Cardiac septum (tissue), 1 donor: Measurements from ENCODE around the gene RANBP1. TPM values are rescaled to one million over a fixed set of nuclear protein-coding genes. Genes with fewer than 3 reads are reported as not detected.
A peak's percentile ranks its signal among the peaks of the same experiment; 100 is the strongest.

Experiments
- DNase-seq: peaks from one replicate; pipeline ENCODE4 v3.0.0-alpha.2; 2020; ENCODE audit warnings: low spot score
- intact Hi-C: fragments of 100-400 bp; cut with DNase I; formaldehyde crosslinking; loops from one replicate; pipeline ENCODE4 v1.14.0; 2022
- total RNA-seq: library from RNA; stranded (reverse); fragmentation: NEBNext Ultra II Directional; extraction: Animal tissue kit (Norgen Biotek cat#: 25700); gene quantifications from one replicate; pipeline ENCODE4 v1.2.1, GENCODE V29; 2021
- donor health status: DM: no; HTN: no; CAD: no.

The RANBP1 gene
- total RNA-seq, 1 donor from 2014 or later = 45.9 TPM

- DNase-seq = peak; percentile 39
- intact Hi-C loops = no loop called here
Observed at GRCh38 chr22:20087319-20088262, 28.3 kb upstream of the RANBP1 start.

- peak; percentile 43 for DNase-seq
- intact Hi-C loops = no loop called here
Observed at GRCh38 chr22:20088263-20088648, 27.6 kb upstream of the RANBP1 start.

- DNase-seq = peak; percentile 66
- intact Hi-C loops = no loop called here
Observed at GRCh38 chr22:20089226-20089976, 26.5 kb upstream of the RANBP1 start.

- DNase-seq = peak; percentile 43
- intact Hi-C loops = no loop called here
Observed at GRCh38 chr22:20089977-20090729, 25.8 kb upstream of the RANBP1 start.

- peak; percentile 27 for DNase-seq
- intact Hi-C loops = no loop called here
Observed at GRCh38 chr22:20090730-20091240, 25.1 kb upstream of the RANBP1 start.

GRCh38 chr22:20091690-20092476 is 24.0 kb upstream of the RANBP1 start:
- intact Hi-C loops = no loop called here
- peak; percentile 66 for DNase-seq

- DNase-seq = peak; percentile 46
- intact Hi-C loops = no loop called here
Observed at GRCh38 chr22:20092477-20092854, 23.4 kb upstream of the RANBP1 start.

GRCh38 chr22:20093418-20094196 is 22.3 kb upstream of the RANBP1 start:
- DNase-seq = peak; percentile 89
- intact Hi-C loops = no loop called here

GRCh38 chr22:20094197-20094807 is 21.6 kb upstream of the RANBP1 start:
- DNase-seq = peak; percentile 44
- intact Hi-C loops = no loop called here

- intact Hi-C loops = no loop called here
- DNase-seq = no peak
Observed at GRCh38 chr22:20095521-20095920, 20.4 kb upstream of the RANBP1 start.

- no peak for DNase-seq
- intact Hi-C loops = no loop called here
Observed at GRCh38 chr22:20096574-20097420, 19.1 kb upstream of the RANBP1 start.

- intact Hi-C loops = no loop called here
- DNase-seq = no peak
Observed at GRCh38 chr22:20099099-20099711, 16.7 kb upstream of the RANBP1 start.

GRCh38 chr22:20101638-20102037 is 14.3 kb upstream of the RANBP1 start:
- DNase-seq = no peak
- intact Hi-C loops = no loop called here

- no peak for DNase-seq
- intact Hi-C loops = no loop called here
Observed at GRCh38 chr22:20102203-20102780, 13.6 kb upstream of the RANBP1 start.

GRCh38 chr22:20105456-20106204 is 10.3 kb upstream of the RANBP1 start:
- intact Hi-C loops = no loop called here
- no peak for DNase-seq
